ENCODE measurements around the gene CCL14. TPM values are rescaled to one million over a fixed set of nuclear protein-coding genes. Genes with fewer than 3 reads are reported as not detected.

Gene CCL14
- total RNA-seq = 10 to 100 TPM in 1 of 2 donors, 1 to 10 TPM in 1; 1.9 to 11.6 TPM
- 100 to 1,000 TPM in 1 of 2 donors, 10 to 100 TPM in 1; 68.7 to 124 TPM for polyA plus RNA-seq

- TF ChIP-seq TAF1 (conservative IDR thresholded peaks at IDR 0.05) (peak; percentile 31), NR2F2 (IDR thresholded peaks at IDR 0.05) (peak; percentile 51), JUND (IDR thresholded peaks at IDR 0.05) (no peak), HNF4G (IDR thresholded peaks at IDR 0.05) (no peak), FOXA1 (IDR thresholded peaks at IDR 0.05) (no peak)
- TF ChIP-seq, protein P1, sequence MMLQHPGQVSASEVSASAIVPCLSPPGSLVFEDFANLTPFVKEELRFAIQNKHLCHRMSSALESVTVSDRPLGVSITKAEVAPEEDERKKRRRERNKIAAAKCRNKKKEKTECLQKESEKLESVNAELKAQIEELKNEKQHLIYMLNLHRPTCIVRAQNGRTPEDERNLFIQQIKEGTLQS (IDR thresholded peaks at IDR 0.05) = no peak
- TF ChIP-seq, protein P2, sequence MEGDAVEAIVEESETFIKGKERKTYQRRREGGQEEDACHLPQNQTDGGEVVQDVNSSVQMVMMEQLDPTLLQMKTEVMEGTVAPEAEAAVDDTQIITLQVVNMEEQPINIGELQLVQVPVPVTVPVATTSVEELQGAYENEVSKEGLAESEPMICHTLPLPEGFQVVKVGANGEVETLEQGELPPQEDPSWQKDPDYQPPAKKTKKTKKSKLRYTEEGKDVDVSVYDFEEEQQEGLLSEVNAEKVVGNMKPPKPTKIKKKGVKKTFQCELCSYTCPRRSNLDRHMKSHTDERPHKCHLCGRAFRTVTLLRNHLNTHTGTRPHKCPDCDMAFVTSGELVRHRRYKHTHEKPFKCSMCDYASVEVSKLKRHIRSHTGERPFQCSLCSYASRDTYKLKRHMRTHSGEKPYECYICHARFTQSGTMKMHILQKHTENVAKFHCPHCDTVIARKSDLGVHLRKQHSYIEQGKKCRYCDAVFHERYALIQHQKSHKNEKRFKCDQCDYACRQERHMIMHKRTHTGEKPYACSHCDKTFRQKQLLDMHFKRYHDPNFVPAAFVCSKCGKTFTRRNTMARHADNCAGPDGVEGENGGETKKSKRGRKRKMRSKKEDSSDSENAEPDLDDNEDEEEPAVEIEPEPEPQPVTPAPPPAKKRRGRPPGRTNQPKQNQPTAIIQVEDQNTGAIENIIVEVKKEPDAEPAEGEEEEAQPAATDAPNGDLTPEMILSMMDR (IDR thresholded peaks at IDR 0.05; ENCODE audit: low read depth, low read length, missing input control) = no peak
- Histone ChIP-seq H3K27me3 (ENCODE audit: control insufficient read depth in 4 of 4, insufficient read depth in 4 of 4, low read length in 3 of 4) (no peaks in the 10 kb centered on the region), H3K27ac (ENCODE audit: low read depth in 1 of 2, low read length in 2 of 2) (no peak within 1 kb of the TSS), H3K9me3 (ENCODE audit: control insufficient read depth in 4 of 4, low read length in 3 of 4) (no peaks in the 10 kb centered on the region), H3K36me3 (ENCODE audit: control insufficient read depth in 4 of 4, insufficient read depth in 3 of 4, low read depth in 1 of 4, low read length in 3 of 4) (peaks cover 0 to 2% (median 0%) of the 10 kb centered on the region in 4 donors), H3K9ac (ENCODE audit: low read depth in 1 of 2, low read length in 2 of 2) (no peak within 1 kb of the TSS), H3K4me3 (ENCODE audit: low read depth in 1 of 3, low read length in 3 of 3) (peak within 1 kb of the TSS; percentile 24 to 36 (median 32)), H3K4me1 (ENCODE audit: control insufficient read depth in 4 of 4, insufficient read depth in 4 of 4, low read length in 3 of 4) (peaks cover 1 to 31% (median 15%) of the 10 kb centered on the region in 4 donors)
- WGBS = 74% methylated on average over 1 of the region's 1 CpG
- DNase-seq (ENCODE audit: low spot score) = no peak
Measured at GRCh38 chr17:35986643-35987042, at the start of gene CCL14. Gene CCL14 (minus strand): TSS chr17:35986729. CDS start chr17:35986649, 80 bp downstream.

GRCh38 chr17:36036235-36036634, 49.7 kb upstream of the CCL14 start:
- no peaks in the 10 kb centered on the region for H3K9me3 ChIP-seq (ENCODE audit: control insufficient read depth in 4 of 4, low read length in 3 of 4)
- TF ChIP-seq, protein P3, sequence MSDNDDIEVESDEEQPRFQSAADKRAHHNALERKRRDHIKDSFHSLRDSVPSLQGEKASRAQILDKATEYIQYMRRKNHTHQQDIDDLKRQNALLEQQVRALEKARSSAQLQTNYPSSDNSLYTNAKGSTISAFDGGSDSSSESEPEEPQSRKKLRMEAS (IDR thresholded peaks at IDR 0.05) = no peak
- no peak for TF ChIP-seq SP1 (IDR thresholded peaks at IDR 0.05)
- no peak for TF ChIP-seq RAD21 (IDR thresholded peaks at IDR 0.05)
- TF ChIP-seq FOXA1 (IDR thresholded peaks at IDR 0.05) = no peak
- TF ChIP-seq HNF4G (IDR thresholded peaks at IDR 0.05) = no peak
- no peak for TF ChIP-seq GABPA (IDR thresholded peaks at IDR 0.05 in 1 of 2, conservative IDR thresholded peaks at IDR 0.05 in 1 of 2)
- TF ChIP-seq, protein P4, sequence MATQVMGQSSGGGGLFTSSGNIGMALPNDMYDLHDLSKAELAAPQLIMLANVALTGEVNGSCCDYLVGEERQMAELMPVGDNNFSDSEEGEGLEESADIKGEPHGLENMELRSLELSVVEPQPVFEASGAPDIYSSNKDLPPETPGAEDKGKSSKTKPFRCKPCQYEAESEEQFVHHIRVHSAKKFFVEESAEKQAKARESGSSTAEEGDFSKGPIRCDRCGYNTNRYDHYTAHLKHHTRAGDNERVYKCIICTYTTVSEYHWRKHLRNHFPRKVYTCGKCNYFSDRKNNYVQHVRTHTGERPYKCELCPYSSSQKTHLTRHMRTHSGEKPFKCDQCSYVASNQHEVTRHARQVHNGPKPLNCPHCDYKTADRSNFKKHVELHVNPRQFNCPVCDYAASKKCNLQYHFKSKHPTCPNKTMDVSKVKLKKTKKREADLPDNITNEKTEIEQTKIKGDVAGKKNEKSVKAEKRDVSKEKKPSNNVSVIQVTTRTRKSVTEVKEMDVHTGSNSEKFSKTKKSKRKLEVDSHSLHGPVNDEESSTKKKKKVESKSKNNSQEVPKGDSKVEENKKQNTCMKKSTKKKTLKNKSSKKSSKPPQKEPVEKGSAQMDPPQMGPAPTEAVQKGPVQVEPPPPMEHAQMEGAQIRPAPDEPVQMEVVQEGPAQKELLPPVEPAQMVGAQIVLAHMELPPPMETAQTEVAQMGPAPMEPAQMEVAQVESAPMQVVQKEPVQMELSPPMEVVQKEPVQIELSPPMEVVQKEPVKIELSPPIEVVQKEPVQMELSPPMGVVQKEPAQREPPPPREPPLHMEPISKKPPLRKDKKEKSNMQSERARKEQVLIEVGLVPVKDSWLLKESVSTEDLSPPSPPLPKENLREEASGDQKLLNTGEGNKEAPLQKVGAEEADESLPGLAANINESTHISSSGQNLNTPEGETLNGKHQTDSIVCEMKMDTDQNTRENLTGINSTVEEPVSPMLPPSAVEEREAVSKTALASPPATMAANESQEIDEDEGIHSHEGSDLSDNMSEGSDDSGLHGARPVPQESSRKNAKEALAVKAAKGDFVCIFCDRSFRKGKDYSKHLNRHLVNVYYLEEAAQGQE (IDR thresholded peaks at IDR 0.05) = no peak
- TF ChIP-seq HNF4A (conservative IDR thresholded peaks at IDR 0.05) = no peak
- no peak for TF ChIP-seq RXRA (IDR thresholded peaks at IDR 0.05)
- TF ChIP-seq, protein P1 (IDR thresholded peaks at IDR 0.05) = no peak
- no peak for TF ChIP-seq TAF1 (conservative IDR thresholded peaks at IDR 0.05)
- TF ChIP-seq, protein P2 (IDR thresholded peaks at IDR 0.05; ENCODE audit: low read depth, low read length, missing input control) = no peak
- no peak for TF ChIP-seq JUND (IDR thresholded peaks at IDR 0.05)
- TF ChIP-seq EGR1 (IDR thresholded peaks at IDR 0.05; ENCODE audit: low read depth in 2 of 2) = no peak
- no peak for TF ChIP-seq YY1 (IDR thresholded peaks at IDR 0.05)
- no peak for TF ChIP-seq NR2F2 (IDR thresholded peaks at IDR 0.05)
- H3K27me3 ChIP-seq (ENCODE audit: control insufficient read depth in 4 of 4, insufficient read depth in 4 of 4, low read length in 3 of 4) = no peaks in the 10 kb centered on the region
- DNase-seq (ENCODE audit: low spot score) = no peak
- no peaks in the 10 kb centered on the region for H3K36me3 ChIP-seq (ENCODE audit: control insufficient read depth in 4 of 4, insufficient read depth in 3 of 4, low read depth in 1 of 4, low read length in 3 of 4)
- no peak overlapping the region for H3K4me3 ChIP-seq (ENCODE audit: low read depth in 1 of 3, low read length in 3 of 3)
- H3K9ac ChIP-seq (ENCODE audit: low read depth in 1 of 2, low read length in 2 of 2) = no peak overlapping the region
- WGBS = 93% methylated on average over 4 of the region's 4 CpGs
- H3K4me1 ChIP-seq (ENCODE audit: control insufficient read depth in 4 of 4, insufficient read depth in 4 of 4, low read length in 3 of 4) = no peaks in the 10 kb centered on the region
- H3K27ac ChIP-seq (ENCODE audit: low read depth in 1 of 2, low read length in 2 of 2) = no peak overlapping the region

Data from liver (tissue), 9 donors.